Gastroesophageal sphincter (tissue), 4 donors: ENCODE measurements around the gene IREB2. TPM values are rescaled to one million over a fixed set of nuclear protein-coding genes. Genes with fewer than 3 reads are reported as not detected.

ENCODE experiments used
- ATAC-seq: fragments of 150-250 bp; one replicate; pipeline ENCODE4 v1.9.1; 2016; ENCODE audit warnings: mild to moderate bottlenecking, moderate library complexity
- H3K27ac ChIP-seq, 4 donors: fragments of 200-600 bp; sonication (generic) in 3 of 4; 1 replicate in 3 of 4; 2 replicates in 1 of 4; pipeline ENCODE4 v1.5.1; 2016 to 2019
- H3K27me3 ChIP-seq: fragments of 200-600 bp; sonication (generic); one replicate; pipeline ENCODE4 v1.5.1; 2019
- H3K36me3 ChIP-seq, 2 donors: fragments of 200-600 bp; sonication (generic); one replicate each; pipeline ENCODE4 v1.5.1; 2019; ENCODE audit warnings: control low read depth in 1 of 2
- H3K4me1 ChIP-seq, 3 donors: fragments of 200-600 bp; sonication (generic); 1 replicate in 2 of 3; 2 replicates in 1 of 3; pipeline ENCODE4 v1.5.1; 2016 to 2019; ENCODE audit warnings: control low read depth in 2 of 3
- H3K4me3 ChIP-seq, 2 donors: fragments of 200-600 bp; sonication (generic); one replicate each; pipeline ENCODE4 v1.5.1; 2019; ENCODE audit warnings: mild to moderate bottlenecking in 1 of 2, moderate library complexity in 1 of 2
- H3K9me3 ChIP-seq, 3 donors: fragments of 200-600 bp; sonication (generic); one replicate each; pipeline ENCODE4 v1.5.1; 2017 to 2019; ENCODE audit warnings: control low read depth in 2 of 3
- EP300 ChIP-seq: sonication (generic); formaldehyde crosslinking; IDR thresholded peaks from one replicate; pipeline ENCODE4 v1.6.1; 2017; ENCODE audit warnings: antibody characterized with exemption, mild to moderate bottlenecking
- POLR2A ChIP-seq, 2 donors: fragments of 450-650 bp; IDR thresholded peaks; one replicate each; pipeline ENCODE4 v1.6.1; 2017; ENCODE audit warnings: antibody characterized with exemption in 2 of 2, mild to moderate bottlenecking in 2 of 2, moderate library complexity in 1 of 2
- POLR2AphosphoS5 ChIP-seq: sonication (generic); formaldehyde crosslinking; IDR thresholded peaks from one replicate; pipeline ENCODE4 v1.6.1; 2017; ENCODE audit warnings: antibody characterized with exemption
- WGBS, 2 donors: methylation state at CpG; one replicate each; pipeline ENCODE4 v1.1.5; 2018; ENCODE audit warnings: low coverage in 1 of 2; 5-methylcytosine and 5-hydroxymethylcytosine counted together
- total RNA-seq, 4 donors: library from RNA; depleted of rRNA; stranded (reverse); fragments of >200 nt; gene quantifications; one replicate each; pipeline ENCODE4 v1.1.0, GENCODE V29; 2016
- TF ChIP-seq, protein P1 (sequence below), 4 experiments: fragments of 200-600 bp in 2 of 4; fragments of 450-650 bp in 2 of 4; sonication (generic) in 1 of 4; IDR thresholded peaks; one replicate each; pipeline ENCODE4 v1.5.1; 2017 to 2019; ENCODE audit warnings: antibody characterized with exemption in 4 of 4, mild to moderate bottlenecking in 2 of 4, moderate library complexity in 2 of 4

The IREB2 gene
- total RNA-seq, 4 donors from 2014 or later = 16.9 to 33.5 (median 25.9) TPM

DNA sequence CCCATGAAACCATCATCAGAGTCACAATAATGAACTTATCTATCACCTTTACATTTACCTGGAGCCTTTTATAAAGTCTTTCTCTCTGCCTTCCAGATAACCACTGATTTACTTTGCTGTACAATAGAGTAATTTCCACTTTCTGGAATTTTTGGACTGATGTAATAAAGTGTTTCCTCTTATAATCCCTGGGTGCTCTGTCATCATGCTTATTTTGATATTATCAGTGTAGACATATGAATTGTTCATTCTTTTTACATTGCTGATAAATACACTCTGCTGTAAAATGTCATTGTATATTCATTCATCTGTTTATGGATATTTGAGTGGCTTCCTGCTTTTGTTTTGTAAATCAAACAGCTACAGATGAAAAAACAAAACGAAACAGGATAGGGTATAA, 27.0 kb upstream of the IREB2 start:
- Histone ChIP-seq H3K36me3 (no peaks in the 10 kb centered on the region), H3K4me3 (no peak overlapping the region), H3K4me1 (no peaks in the 10 kb centered on the region), H3K27me3 (peaks cover 17% of the 10 kb centered on the region), H3K27ac (no peak overlapping the region), H3K9me3 (no peaks in the 10 kb centered on the region)
- TF ChIP-seq POLR2AphosphoS5 (no peak), EP300 (no peak), POLR2A (IDR thresholded peaks at IDR 0.05) (no peak)
- TF ChIP-seq, protein P1, sequence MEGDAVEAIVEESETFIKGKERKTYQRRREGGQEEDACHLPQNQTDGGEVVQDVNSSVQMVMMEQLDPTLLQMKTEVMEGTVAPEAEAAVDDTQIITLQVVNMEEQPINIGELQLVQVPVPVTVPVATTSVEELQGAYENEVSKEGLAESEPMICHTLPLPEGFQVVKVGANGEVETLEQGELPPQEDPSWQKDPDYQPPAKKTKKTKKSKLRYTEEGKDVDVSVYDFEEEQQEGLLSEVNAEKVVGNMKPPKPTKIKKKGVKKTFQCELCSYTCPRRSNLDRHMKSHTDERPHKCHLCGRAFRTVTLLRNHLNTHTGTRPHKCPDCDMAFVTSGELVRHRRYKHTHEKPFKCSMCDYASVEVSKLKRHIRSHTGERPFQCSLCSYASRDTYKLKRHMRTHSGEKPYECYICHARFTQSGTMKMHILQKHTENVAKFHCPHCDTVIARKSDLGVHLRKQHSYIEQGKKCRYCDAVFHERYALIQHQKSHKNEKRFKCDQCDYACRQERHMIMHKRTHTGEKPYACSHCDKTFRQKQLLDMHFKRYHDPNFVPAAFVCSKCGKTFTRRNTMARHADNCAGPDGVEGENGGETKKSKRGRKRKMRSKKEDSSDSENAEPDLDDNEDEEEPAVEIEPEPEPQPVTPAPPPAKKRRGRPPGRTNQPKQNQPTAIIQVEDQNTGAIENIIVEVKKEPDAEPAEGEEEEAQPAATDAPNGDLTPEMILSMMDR (IDR thresholded peaks at IDR 0.05) = no peak
- WGBS, 2 donors = 29 to 64% methylated on average over 1 of the region's 1 CpG
- ATAC-seq = no peak

DNA sequence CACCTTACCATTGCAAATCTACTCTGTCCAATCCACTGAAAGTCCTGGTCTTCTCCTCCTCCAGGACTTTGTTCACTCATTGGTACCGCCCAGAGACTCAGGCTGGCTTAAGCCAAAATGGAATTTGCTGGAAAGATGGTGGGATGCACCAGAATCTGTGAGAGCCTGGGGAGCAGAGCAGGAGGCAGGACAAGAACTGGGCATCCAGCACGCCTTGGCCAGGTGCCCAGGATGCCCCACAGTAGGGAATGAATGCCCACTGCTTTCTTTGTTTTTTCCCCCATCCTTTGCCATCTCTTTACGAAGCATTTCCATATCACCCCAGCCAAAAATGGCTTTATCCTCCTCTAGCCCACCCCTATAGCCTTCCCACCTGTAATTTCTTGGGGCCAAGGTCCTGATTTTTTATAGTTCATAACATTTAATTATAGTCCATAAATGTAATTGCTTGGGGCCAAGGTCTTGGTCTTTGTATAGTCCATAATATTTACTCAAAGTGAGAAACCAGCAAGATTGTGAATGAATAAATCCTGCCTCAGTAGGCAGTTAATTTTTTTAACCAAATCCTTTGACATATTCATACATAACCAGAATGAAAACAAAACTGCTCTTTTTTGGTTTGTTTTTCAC, 23.3 kb upstream of the IREB2 start:
- TF ChIP-seq, protein P1 (IDR thresholded peaks at IDR 0.05) = no peak
- TF ChIP-seq POLR2A (IDR thresholded peaks at IDR 0.05) = no peak
- no peak for TF ChIP-seq POLR2AphosphoS5
- TF ChIP-seq EP300 = no peak
- no peaks in the 10 kb centered on the region for H3K36me3 ChIP-seq
- WGBS, 2 donors = 73 to 75% methylated on average over 2 of the region's 3 CpGs
- no peak overlapping the region for H3K27ac ChIP-seq
- no peaks in the 10 kb centered on the region for H3K9me3 ChIP-seq
- H3K4me3 ChIP-seq = no peak overlapping the region
- peaks cover 13% of the 10 kb centered on the region for H3K27me3 ChIP-seq
- ATAC-seq = no peak
- H3K4me1 ChIP-seq = no peaks in the 10 kb centered on the region

DNA sequence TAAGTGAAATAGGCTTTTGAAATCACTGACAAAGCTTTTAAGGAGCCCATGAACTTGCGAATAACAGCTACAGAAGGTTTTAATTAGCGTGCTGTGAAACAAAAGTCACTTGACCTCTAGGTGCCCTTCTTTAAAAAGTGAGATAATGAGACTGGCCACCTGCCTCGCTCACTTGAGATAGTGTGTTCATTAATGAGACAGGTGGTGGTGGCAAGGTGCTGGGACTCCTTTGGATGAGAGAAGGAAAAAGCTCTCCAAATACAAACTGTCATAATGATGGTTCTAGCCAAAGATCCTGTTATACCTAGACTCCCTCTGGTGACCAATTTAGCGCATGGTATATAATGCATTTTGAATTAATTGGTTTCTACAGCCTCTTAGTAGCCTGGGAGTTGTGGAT, 22.7 kb upstream of the IREB2 start:
- no peak for ATAC-seq
- WGBS, 2 donors = 52 to 77% methylated on average over 3 to 4 of the region's 4 CpGs
- peaks cover 12% of the 10 kb centered on the region for H3K27me3 ChIP-seq
- no peaks in the 10 kb centered on the region for H3K4me1 ChIP-seq
- no peaks in the 10 kb centered on the region for H3K9me3 ChIP-seq
- no peak overlapping the region for H3K27ac ChIP-seq
- no peaks in the 10 kb centered on the region for H3K36me3 ChIP-seq
- TF ChIP-seq, protein P1 (IDR thresholded peaks at IDR 0.05) = no peak
- TF ChIP-seq EP300 (no peak), POLR2AphosphoS5 (no peak), POLR2A (IDR thresholded peaks at IDR 0.05) (no peak)
- H3K4me3 ChIP-seq = no peak overlapping the region

DNA sequence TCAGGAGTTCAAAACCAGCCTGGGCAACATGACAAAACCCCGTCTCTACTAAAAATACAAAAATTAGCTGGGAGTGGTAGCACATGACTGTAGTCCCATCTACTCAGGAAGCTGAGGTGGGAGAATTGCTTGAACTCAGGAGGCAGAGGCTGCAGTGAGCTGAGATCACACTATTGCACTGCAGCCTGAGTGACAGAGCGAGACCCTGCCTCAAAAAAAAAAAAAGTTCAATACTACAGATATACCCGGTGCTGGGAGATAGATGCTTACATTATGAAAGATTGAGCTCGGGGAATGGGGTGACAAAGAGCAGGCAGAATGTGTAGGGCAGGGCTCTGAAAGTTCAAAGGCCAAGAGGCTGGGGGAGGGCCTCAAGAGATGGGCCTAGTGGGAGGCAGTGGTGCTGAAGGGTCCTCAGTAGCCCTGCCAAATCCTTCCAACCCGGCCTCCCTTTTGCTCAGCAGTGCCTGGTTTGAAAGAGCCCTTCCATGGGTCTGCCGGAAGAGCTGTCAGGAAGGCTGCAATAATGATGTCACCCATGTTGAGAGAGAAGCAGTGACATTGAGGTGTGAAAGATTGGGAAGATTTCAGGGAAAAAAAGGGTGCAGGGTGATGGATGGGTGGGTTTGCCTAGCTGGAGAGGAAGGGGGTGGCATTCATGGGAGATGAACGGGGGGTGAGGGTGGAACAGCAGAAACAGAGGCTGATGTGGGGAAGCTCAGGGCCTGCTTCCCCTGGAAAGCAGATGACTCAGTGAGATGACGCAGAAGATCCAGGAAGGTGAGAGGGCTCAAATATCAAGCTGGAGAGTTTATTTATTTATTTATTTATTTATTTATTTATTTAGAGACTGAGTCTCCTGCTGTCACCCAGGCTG, 20.0 kb upstream of the IREB2 start:
- TF ChIP-seq EP300 = no peak
- TF ChIP-seq, protein P1 (IDR thresholded peaks at IDR 0.05) = no peak
- no peak for TF ChIP-seq POLR2A (IDR thresholded peaks at IDR 0.05)
- no peak for TF ChIP-seq POLR2AphosphoS5
- Histone ChIP-seq H3K4me1 (no peaks in the 10 kb centered on the region), H3K36me3 (no peaks in the 10 kb centered on the region), H3K27ac (no peak overlapping the region), H3K9me3 (no peaks in the 10 kb centered on the region), H3K4me3 (no peak overlapping the region), H3K27me3 (peaks cover 3% of the 10 kb centered on the region)
- no peak for ATAC-seq
- 63 to 74% methylated on average over 6 to 7 of the region's 8 CpGs for WGBS, 2 donors
